Vagina (tissue), 2 donors: ENCODE measurements around the gene PPP1R15B. TPM values are rescaled to one million over a fixed set of nuclear protein-coding genes. Genes with fewer than 3 reads are reported as not detected.

Source experiments
- DNase-seq, 2 donors: peaks; one replicate each; pipeline ENCODE4 v3.0.0-alpha.2; 2017; ENCODE audit errors: extremely low spot score in 2 of 2
- H3K27ac ChIP-seq: fragments of 200-600 bp; sonication (generic); one replicate; pipeline ENCODE4 v1.5.1; 2019
- H3K27me3 ChIP-seq: fragments of 200-600 bp; sonication (generic); one replicate; pipeline ENCODE4 v1.5.1; 2019
- H3K36me3 ChIP-seq, 2 donors: fragments of 200-600 bp; sonication (generic); one replicate each; pipeline ENCODE4 v1.5.1; 2017 to 2019
- H3K4me1 ChIP-seq: fragments of 200-600 bp; sonication (generic); one replicate; pipeline ENCODE4 v1.5.1; 2019
- H3K4me3 ChIP-seq, 2 donors: fragments of 200-600 bp; sonication (generic); 1 replicate in 1 of 2; 2 replicates in 1 of 2; pipeline ENCODE4 v1.5.1; 2016 to 2019
- H3K9me3 ChIP-seq: fragments of 200-600 bp; sonication (generic); one replicate; pipeline ENCODE4 v1.5.1; 2019
- POLR2A ChIP-seq, 2 donors: fragments of 450-650 bp; IDR thresholded peaks; one replicate each; pipeline ENCODE4 v1.6.1; 2017; ENCODE audit warnings: antibody characterized with exemption in 2 of 2, mild to moderate bottlenecking in 2 of 2, moderate library complexity in 2 of 2
- POLR2AphosphoS5 ChIP-seq, 2 donors: sonication (generic); formaldehyde crosslinking; IDR thresholded peaks; one replicate each; pipeline ENCODE4 v1.9.0; 2017; ENCODE audit warnings: antibody characterized with exemption in 2 of 2, mild to moderate bottlenecking in 2 of 2, low read depth in 1 of 2; ENCODE audit not compliant: insufficient read depth in 1 of 2
- intact Hi-C: fragments of 100-400 bp; cut with DNase I; formaldehyde crosslinking; loops from one replicate; pipeline ENCODE4 v1.15.1; 2023
- total RNA-seq: library from RNA; depleted of rRNA; stranded (reverse); fragments of >200 nt; gene quantifications from one replicate; pipeline ENCODE4 v1.2.3, GENCODE V29; 2016
- TF ChIP-seq, protein P1 (sequence below), 3 experiments: fragments of 450-650 bp in 2 of 3; fragments of 200-600 bp in 1 of 3; sonication (generic) in 1 of 3; IDR thresholded peaks; one replicate each; pipeline ENCODE4 v1.5.1; 2017 to 2019; ENCODE audit warnings: antibody characterized with exemption in 3 of 3, mild to moderate bottlenecking in 2 of 3, moderate library complexity in 2 of 3

Gene PPP1R15B
- total RNA-seq, 1 donor from 2014 or later = 42.0 TPM

DNA sequence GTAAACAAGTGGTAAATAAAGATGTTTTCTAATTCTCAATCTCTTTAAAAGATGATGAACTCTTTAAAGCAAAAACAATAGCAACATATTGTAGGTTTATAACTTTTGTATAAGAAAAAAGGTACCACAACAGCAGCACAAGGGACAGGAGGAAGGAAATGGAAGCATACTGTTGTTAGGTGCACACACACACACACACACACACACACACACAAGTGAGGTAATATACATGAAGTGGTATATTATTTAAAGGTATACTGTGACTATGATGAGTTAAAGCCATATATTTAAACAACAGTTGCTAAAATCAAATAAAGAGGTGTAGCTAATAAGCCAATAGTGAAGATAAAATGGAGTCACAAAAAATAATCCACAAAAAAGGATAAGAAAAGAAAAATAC lies 20.0 kb downstream of the PPP1R15B start:
- Histone ChIP-seq H3K4me3 (no peak overlapping the region), H3K36me3 (no peaks in the 10 kb centered on the region), H3K27ac (no peak overlapping the region), H3K9me3 (no peaks in the 10 kb centered on the region), H3K27me3 (no peaks in the 10 kb centered on the region), H3K4me1 (no peaks in the 10 kb centered on the region)
- intact Hi-C loops = no loop called here
- TF ChIP-seq POLR2AphosphoS5 (IDR thresholded peaks at IDR 0.05; ENCODE audit: insufficient read depth in 1 of 2, low read depth in 1 of 2) = no peak
- TF ChIP-seq POLR2A (IDR thresholded peaks at IDR 0.05) = no peak
- TF ChIP-seq, protein P1, sequence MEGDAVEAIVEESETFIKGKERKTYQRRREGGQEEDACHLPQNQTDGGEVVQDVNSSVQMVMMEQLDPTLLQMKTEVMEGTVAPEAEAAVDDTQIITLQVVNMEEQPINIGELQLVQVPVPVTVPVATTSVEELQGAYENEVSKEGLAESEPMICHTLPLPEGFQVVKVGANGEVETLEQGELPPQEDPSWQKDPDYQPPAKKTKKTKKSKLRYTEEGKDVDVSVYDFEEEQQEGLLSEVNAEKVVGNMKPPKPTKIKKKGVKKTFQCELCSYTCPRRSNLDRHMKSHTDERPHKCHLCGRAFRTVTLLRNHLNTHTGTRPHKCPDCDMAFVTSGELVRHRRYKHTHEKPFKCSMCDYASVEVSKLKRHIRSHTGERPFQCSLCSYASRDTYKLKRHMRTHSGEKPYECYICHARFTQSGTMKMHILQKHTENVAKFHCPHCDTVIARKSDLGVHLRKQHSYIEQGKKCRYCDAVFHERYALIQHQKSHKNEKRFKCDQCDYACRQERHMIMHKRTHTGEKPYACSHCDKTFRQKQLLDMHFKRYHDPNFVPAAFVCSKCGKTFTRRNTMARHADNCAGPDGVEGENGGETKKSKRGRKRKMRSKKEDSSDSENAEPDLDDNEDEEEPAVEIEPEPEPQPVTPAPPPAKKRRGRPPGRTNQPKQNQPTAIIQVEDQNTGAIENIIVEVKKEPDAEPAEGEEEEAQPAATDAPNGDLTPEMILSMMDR (IDR thresholded peaks at IDR 0.05) = no peak
- no peak for DNase-seq

DNA sequence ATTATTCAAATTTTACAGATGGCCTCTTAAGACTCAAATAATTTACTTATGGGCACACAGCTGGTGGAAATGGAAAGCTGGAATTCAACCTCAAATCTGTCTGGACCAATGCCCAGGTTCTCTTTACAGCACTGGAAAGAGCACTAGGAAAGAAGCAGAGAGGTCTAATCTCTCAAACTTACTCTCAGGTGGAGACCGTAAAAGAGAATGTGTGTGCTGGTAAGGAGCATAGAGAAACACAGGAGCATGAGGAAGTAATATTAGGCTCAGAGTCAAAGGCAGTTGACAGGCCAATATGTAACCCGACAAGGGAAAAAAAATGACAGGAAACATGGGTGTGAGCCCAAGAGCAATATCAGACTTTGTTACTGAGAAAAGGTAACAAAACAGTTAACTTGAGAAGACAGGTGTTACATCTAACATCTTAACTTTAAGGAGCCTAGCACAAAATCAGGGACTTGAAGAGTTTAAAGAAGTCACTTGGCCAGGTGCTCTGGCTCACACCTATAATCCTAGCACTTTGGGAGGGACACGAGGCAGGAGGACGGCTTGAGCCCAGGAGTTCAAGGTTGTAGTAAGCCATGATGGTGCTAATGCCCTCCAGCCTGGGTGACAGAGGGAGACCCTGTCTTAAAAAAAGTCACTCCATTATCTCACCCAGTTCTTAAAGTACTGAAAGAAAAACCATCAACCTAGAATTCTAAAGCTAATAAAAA lies 20.7 kb downstream of the PPP1R15B start:
- no peaks in the 10 kb centered on the region for H3K36me3 ChIP-seq
- TF ChIP-seq, protein P1 (IDR thresholded peaks at IDR 0.05) = no peak
- TF ChIP-seq POLR2AphosphoS5 (IDR thresholded peaks at IDR 0.05; ENCODE audit: insufficient read depth in 1 of 2, low read depth in 1 of 2) (no peak), POLR2A (IDR thresholded peaks at IDR 0.05) (no peak)
- intact Hi-C loops = no loop called here
- H3K4me1 ChIP-seq = no peaks in the 10 kb centered on the region
- H3K4me3 ChIP-seq = no peak overlapping the region
- DNase-seq = peak in 1 of 2 donors; percentile 10
- H3K27ac ChIP-seq = no peak overlapping the region
- no peaks in the 10 kb centered on the region for H3K9me3 ChIP-seq
- H3K27me3 ChIP-seq = no peaks in the 10 kb centered on the region

DNA sequence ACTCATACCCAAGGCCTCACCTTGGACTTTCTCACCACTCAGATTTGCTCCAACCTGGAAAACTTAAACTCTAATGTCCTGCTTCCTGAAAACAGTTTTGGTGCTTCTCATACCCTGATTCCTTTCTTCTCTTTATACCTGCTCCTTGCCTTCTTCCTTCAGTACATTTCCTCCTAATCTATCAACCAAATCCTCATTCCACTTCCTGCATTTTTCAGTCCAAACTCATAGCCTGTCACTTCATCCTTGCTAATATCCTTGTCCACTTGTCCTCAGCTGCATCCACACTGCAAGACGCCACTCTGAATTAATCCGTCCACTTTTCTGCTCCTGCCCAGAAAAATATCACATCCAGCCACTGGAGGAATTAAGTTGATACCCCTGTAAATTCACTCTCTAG lies 25.9 kb downstream of the PPP1R15B start:
- no peaks in the 10 kb centered on the region for H3K4me1 ChIP-seq

DNA sequence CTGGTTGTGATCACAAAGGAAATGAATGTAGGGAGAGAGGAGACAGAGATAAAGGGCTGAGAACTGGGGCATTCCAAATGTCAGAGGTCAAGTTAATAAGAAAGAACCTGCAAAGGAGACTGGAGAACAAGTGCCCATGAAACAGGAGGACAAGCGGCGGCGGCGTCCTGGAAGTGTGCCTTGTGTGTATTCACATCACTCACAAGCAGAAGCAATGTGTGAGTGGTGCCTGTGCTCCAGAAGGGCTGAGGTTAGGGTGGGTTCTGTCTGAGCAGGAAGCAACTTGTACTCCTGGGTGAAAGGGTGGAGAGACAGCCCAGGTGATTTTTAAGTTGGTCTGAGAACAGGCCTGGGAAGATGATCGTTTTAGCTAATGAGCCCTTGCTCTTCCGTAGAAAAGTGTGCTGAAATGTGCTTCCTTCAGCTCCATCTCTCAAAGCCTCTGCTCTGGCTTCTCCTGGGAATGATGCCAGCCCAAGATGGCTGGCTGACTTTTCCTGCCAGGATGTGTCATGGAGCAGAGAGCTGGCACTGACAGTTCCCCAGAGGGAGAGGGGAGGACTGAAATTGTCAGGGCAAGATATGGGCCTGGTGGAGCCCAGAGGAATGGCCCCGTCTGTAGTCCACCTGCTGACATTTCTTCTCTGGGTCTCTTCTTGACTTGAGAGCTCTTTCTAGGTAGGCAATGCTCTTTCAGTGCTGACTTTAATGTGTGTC lies 26.8 kb downstream of the PPP1R15B start:
- peak in 1 of 2 donors; percentile 72 for DNase-seq
- H3K4me3 ChIP-seq = no peak overlapping the region
- no peaks in the 10 kb centered on the region for H3K4me1 ChIP-seq
- no peaks in the 10 kb centered on the region for H3K36me3 ChIP-seq
- no peaks in the 10 kb centered on the region for H3K9me3 ChIP-seq
- no peak overlapping the region for H3K27ac ChIP-seq
- no peaks in the 10 kb centered on the region for H3K27me3 ChIP-seq
- intact Hi-C loops = no loop called here
- TF ChIP-seq, protein P1 (IDR thresholded peaks at IDR 0.05) = no peak
- TF ChIP-seq POLR2AphosphoS5 (IDR thresholded peaks at IDR 0.05; ENCODE audit: insufficient read depth in 1 of 2, low read depth in 1 of 2) (no peak), POLR2A (IDR thresholded peaks at IDR 0.05) (no peak)

More for the DNA sequence above, 25.9 kb downstream of the PPP1R15B start:
- Histone ChIP-seq H3K4me3 (no peak overlapping the region), H3K27ac (no peak overlapping the region), H3K9me3 (no peaks in the 10 kb centered on the region), H3K27me3 (no peaks in the 10 kb centered on the region), H3K36me3 (no peaks in the 10 kb centered on the region)
- TF ChIP-seq POLR2AphosphoS5 (IDR thresholded peaks at IDR 0.05; ENCODE audit: insufficient read depth in 1 of 2, low read depth in 1 of 2) = no peak
- no peak for TF ChIP-seq POLR2A (IDR thresholded peaks at IDR 0.05)
- TF ChIP-seq, protein P1 (IDR thresholded peaks at IDR 0.05) = no peak
- intact Hi-C loops = no loop called here
- DNase-seq = peak in 1 of 2 donors; percentile 10
